ENCODE results near the gene CPTP.

The CPTP gene

DNA sequence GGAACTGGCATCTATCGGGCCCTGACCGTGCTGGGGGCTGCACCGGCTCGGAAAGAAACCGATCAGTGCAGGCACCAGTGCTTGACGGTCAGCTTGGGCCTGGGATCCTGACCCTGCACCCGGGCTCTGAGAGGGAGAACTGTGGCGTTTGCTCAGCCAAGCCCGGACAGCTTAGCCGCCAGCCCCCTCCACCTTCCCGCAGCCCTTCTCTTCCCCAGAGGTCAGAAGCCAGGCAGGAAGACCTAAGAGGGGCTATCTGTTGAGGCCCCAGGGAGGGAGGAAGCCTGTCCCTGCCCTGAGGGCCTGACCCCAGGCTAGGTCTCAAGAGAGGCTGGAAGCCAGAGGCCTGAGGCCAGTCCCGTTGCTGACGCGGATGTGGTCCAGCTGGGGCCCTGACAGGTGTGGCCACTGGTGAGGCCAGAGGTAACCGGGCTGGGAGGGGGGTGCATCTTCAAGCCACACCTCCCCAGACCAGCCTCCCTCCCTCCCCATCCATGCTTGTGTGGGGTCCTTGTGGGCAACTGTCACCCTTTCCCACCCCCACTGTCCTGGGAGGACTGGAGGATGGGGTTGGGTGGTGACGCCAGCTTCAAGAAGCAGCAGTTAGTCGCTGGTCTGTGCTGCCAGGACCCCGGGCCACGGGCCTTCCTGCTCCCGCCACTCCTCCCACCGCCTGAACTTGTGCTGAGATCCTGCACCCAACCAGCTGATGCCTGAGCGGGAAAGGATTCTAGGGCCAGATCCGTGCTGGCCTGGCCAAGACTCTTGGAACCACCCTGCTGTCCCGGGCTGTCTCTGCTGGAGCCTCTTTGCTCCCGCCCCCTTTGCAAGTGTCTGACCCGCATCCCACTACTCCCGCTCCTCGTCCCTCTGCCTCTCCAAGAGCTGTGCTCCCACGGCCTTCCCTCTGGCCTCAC is 27.2 kb downstream of the CPTP start:
- DNase-seq (ENCODE audit: low spot score): no peak

DNA sequence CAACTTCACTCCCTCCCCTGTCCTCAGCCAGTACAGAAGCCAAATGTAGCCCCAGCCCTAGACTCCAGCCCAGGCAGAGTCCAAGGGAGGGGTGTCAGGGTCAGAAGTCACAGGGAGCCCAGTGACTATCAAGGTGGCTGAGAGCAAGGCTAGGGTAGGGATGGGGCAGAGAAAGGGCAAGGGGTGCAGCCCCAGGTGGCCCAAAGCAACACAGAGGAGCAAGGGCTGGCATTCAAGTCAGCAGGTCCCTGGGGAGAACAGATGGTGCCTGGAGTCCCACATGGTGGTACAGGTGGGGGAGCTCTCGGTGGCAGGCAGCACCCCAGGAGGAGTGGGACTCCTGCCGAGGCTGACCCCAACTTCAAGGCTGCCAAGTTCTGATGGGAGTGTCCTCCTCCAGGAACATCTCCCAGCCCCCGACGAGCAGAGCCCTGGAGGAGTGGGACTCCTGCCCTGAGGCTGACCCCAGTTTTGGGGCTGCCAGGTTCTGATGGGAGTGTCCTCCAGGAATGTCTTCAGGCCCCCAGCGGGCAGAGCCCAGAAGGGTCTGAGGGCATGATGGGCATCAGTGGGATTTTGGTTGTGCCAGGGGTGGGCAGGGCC is 28.3 kb downstream of the CPTP start:
- DNase-seq (ENCODE audit: low spot score): peak; percentile 91

- no peak for DNase-seq (ENCODE audit: low spot score)
Measured at GRCh38 chr1:1353389-1354151, 29.0 kb downstream of the CPTP start.

- DNase-seq (ENCODE audit: low spot score): no peak
Measured at GRCh38 chr1:1354271-1355247, 30.0 kb downstream of the CPTP start.

DNA sequence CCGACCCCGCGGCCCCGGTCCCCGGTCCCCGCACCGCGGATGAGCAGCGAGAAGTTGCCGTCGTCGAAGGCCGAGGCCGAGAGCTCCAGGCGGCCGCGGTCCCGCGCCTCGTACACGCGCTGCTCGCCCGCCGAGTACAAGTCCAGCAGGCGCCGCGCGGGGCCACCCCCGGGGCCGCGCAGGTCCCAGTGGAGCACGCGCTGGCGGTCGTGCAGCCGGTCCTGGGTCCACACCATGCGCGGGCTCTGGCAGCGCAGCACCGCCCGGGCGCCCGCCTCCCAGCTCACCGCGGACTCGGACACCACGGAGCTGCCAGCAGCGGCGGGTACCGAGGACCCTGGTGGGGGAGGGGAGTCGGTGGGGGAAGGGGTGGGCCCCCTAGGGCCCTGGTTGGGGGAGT is 30.8 kb downstream of the CPTP start:
- no peak for DNase-seq (ENCODE audit: low spot score)

DNA sequence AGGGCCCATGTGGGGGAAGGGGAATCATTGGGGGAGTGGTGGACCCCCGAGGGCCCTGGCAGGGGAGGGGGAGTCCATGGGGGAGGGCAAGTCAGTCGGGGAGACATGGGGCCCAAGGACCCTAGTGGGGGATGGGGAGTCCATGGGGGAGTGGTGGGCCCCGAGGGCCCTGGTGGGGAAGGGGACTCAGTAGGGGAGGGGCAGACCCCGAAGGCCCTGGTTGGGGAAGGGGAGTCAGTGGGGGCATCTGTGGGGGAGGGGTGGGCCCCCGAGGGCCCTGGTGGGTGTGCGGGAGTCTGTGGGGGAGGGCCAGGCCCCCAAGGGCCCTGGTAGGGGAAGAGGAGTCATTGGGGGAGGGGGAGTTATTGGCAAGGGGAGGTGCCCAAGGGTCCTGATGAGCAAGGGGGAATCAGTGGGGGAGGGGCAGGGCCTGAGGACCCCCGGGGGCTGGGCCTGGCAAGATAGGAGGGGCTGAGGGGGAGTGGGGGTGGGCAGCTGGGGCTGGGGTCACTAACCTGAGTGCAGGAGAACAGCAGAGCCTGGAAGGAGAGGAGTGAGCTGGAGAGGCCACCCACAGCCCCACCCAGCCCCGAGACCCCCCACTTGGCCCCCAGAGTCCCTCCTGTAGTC is 31.7 kb downstream of the CPTP start:
- no peak for DNase-seq (ENCODE audit: low spot score)

DNA sequence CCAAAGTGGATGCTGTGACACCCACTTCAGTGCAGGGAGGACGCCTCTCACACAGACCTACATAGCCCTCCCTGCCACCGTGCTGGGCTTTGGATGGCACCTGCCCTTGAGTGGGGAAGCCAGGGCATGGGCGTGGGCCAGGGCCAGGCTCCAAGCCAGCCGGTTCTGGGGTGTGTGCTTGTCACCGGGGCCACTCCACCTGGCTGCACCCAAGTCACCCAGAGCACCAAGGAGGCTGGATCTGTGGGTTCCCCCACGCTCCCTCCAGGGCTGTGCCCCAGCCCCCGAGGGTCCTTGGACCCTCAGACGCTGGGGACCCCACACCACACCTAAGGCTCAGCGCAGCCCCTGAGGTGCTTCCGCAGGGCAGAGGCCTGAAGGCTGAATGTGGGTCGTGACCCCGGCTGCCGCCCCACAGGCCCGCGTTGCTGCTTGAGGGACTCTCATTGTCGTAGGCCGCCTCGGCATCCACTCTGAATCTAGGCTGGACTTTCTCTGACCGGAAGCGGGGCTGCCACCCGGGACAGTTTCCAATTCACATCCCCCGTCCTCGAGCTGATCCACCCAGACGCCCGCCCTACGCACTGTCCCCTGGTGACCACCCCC is 32.3 kb downstream of the CPTP start:
- peak; percentile 43 for DNase-seq (ENCODE audit: low spot score)

DNA sequence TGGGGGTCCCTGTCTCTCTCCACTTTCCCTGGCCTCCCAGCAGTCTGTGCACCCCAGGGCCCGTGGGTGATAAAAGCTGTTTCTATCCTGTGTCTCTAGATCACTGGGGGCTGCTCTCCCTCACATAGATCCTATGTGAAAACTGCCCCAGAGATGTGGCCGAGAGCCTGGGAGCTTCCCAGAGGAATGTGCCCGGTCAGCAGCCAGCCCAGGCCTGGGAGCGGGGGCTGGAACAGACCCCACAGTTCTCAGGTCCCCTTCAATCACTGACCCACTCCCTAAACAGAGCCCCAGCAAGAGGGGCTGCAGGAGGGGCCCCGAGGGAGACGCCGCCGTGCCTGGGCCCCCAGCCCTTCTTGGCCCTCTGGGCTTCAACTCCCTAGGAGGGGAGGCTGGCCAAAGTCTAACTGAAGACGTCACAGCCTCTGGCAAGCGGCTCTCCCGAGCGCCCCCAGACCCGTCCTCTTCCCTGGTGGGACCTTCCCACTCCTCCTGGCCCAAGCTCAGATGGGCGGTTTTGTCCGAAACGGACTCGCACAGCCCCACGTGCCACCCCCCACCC is 33.4 kb downstream of the CPTP start:
- DNase-seq (ENCODE audit: low spot score): no peak

- DNase-seq (ENCODE audit: low spot score): no peak
Measured at GRCh38 chr1:1358433-1359271, 34.0 kb downstream of the CPTP start, which contains the start of gene MXRA8. Gene MXRA8 (minus strand): TSS chr1:1358555. CDS start chr1:1358504, 51 bp downstream.

- no peak for DNase-seq (ENCODE audit: low spot score)
Measured at GRCh38 chr1:1359308-1359663, 34.7 kb downstream of the CPTP start.

- DNase-seq (ENCODE audit: low spot score): no peak
Measured at GRCh38 chr1:1359664-1360468, 35.3 kb downstream of the CPTP start.

- no peak for DNase-seq (ENCODE audit: low spot score)
Measured at GRCh38 chr1:1360506-1361169, 36.0 kb downstream of the CPTP start.

DNA sequence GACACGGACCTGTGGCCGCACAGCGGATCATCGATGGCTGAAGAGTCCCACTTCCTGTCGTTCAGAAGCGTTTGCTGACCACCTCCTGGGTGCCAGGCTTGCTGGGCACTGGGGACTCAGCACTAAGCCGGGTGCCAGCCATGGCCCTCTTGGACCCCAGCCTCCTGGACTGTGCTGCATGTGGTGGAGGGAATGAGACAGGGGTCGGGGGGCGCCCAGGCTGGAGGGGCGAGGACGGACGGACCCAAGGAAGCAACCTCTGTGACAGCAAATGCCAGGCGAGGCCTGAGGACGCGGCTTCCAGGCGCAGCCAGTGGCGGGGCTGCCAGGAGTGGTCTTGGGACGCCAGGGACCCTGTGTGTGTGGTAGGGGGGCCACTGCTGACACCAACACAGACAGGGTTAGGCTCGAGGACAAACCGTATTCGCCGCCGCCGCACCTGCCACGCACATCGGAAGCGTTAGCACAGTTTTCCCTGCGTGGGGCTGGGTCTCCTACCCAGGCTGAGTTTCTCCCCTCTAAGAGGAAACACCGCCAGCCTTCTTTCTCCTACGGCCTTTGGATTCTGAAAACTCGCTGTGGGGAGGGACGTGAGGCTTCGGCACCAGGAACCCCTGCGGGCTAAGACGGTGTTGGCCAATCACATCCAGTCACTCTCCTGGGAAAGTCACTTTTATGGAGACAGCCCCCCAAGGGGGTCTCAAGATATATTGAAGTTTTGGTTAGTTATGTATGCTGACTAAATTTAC is 36.8 kb downstream of the CPTP start:
- DNase-seq (ENCODE audit: low spot score): no peak

- no peak for DNase-seq (ENCODE audit: low spot score)
Measured at GRCh38 chr1:1361982-1362423, 37.4 kb downstream of the CPTP start.

- no peak for DNase-seq (ENCODE audit: low spot score)
Measured at GRCh38 chr1:1364266-1364665, 39.7 kb downstream of the CPTP start.

- no peak for DNase-seq (ENCODE audit: low spot score)
Measured at GRCh38 chr1:1365875-1366698, 41.5 kb downstream of the CPTP start.
